Frontal cortex (tissue), 4 donors: ENCODE results near the gene ADRA2B. TPM values are rescaled to one million over a fixed set of nuclear protein-coding genes. Genes with fewer than 3 reads are reported as not detected.

ENCODE experiments used
- DNase-seq, 2 donors: peaks; one replicate each; pipeline ENCODE4 v3.0.0; 2012; ENCODE audit warnings: low spot score in 2 of 2
- FAIRE-seq: peaks from 2 replicates; lab custom pipeline; 2012; peaks lifted over from hg19 to GRCh38; lab: Jason Lieb, UNC
- total RNA-seq: library from RNA; depleted of rRNA; stranded (reverse); fragments of >200 nt; gene quantifications from one replicate; pipeline ENCODE4 v1.2.3, GENCODE V29; 2014
- donor health status: control.
- donor health status: control.
- donor health status: control.

The ADRA2B gene
- total RNA-seq, 1 donor from 2014 or later, result under 0.01 TPM

DNA sequence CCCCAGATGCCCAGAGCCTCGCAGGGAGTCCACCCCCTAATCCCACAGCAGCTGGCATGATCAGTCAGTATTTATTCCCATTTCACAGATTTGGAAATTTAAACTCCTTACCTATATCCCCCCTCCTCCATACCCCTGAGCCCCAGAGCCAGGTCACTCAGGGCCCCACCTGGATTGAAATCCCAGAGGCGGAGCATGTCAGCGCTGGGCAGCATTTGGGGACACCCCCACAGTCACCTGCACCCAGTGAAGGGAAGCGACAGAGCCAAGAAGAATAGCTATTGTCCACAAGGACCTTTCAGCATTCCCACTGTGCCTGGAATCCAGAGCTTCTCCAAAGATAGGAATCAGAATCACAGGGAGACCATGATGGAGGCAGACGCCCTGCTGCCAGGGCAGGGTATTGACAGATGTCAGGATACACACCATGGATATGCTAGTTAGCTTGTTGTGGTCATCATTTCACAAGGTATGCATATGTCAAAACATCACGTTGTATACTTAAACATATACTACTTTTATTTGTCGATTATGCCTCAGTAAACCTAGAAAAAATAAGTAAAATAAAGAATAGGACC lies 22.9 kb upstream of the ADRA2B start:
- DNase-seq, result no peak
- FAIRE-seq, result no peak

DNA sequence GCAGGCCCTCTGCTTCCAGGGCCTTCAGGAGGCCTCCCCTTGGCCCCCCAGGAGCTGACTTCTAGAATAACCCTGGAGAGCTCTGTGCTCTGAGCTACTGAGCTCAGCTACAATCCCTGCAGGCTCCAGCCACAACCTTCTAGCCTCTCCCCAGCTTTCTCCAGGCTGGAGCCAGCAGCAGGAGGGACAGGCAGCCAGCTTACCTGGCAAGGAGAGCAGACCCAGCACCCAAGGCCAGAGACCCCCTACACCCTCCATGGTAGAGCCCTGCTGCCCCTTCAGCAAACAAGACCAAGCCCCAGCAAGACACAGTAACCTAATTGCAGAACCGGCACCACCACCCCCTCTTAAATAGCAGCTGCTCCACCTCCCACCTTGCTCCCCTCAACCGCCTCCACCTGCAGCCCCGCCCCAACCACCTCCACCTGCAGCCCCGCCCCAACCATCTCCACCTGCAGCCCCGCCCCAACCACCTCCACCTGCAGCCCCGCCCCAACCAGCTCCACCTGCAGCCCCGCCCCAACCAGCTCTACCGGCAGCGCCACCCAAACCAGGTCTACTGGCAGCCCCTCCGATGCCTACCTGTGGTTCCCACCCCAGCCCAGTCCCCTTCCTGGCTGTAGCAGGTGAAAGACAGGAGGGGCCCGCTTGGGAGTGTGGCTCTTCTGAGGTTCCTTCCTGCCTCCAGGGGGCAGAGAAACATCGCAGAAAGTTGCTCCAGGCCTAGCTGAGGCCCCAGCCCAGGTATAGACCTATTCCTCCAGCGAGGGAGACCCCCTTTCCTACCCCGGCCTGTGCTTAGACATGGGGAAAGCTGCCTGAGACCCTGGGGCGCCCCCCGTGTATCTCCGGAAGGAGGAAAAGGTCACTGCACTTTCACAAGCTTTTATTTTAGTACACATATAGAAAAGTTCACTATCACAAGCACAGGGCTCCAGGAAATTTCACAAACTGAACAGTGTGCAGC lies 22.1 kb upstream of the ADRA2B start, which contains the start of gene ASTL:
ASTL (minus strand) TSS at position 324 of the 967 bp plus-strand sequence; CDS start at position 258, 66 bp downstream.
- DNase-seq (no peak), FAIRE-seq (no peak)

DNA sequence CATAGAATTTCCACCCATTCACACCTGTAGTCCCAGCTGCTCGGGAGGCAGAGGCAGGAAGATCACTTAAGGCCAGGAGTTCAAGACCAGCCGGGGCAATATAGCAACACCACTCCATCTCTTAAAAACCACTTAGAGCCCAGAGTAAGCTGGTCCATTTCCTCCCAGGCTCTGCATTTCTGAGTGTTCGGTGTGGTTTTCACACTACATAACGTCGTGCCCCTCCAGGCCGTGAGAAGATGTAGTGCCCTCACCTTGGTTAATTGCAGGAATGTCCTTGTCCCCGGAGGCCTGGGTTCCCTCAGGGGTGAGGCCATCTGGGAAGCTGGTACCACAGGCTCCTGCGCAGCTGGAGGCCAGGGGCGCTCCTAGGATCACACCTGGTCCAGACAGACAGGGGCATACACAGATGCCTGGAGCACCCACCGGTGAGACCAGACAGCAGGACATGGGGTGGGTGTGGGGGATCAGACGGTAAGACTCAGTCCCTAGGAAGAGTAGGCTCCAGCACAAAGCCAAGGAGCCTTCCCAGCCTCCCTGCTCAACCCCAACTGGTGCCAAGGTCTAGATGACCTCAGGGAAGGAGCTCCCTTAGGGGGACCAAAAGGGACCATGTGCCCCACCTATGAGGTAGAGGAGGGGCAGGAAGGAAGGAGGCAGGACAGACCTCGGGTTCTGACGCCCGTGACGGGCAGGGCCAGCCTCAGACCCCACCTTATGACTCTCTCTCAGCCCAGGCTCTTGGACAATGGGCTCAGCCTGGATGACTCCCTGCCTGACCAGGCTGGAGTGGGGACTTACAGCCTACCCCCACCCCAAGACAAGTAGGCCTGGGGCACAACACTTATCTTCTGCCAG lies 21.2 kb upstream of the ADRA2B start:
- FAIRE-seq, result no peak
- DNase-seq, result no peak

DNA sequence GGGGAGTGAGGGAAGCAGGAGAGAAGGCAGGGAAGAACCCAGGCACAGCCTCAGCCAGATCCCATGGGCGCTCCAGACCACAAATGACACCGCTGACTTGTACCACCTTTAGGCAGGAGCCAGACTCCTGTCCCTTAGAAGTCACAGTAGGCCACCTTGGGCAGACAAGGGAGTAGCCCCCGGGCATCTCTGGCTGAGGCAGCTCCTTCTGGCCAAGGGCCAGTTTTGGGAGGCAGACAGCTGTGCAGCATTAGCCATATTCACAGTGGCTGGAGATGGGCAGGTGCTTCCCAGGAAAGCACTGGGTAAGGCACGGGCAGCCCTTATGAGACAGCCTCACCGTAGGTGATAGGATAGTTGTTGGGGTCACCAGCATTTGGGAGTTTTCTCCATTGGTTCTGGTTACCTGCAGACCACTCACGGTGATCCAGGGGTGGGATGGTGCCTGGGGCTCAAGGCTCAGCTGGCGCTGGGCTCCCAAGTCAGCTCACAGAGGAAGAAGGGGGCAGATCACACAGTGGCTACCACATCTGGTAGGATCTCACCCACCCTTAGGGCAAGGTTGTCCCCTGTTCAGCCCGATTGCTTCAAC lies 19.9 kb upstream of the ADRA2B start:
- DNase-seq (no peak), FAIRE-seq (no peak)

DNA sequence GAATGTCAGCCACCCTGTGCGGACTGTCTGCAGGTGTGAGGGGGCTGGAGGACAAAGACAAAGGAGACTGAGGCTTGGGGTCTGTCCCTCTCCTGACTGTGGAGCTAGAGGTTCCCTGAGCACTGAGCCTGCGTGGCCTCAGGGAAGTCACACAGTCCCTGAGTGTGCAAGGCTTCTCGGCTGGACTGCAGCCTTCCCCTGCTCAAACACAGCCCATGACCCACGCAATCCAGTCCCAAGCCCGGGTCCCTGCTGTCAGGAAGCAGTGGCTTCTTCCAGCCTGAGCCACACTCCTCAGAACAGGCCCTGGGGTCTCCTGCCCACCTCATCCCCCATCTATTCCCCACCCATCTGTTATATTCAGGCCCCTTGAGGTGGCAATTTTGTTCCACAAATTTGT lies 19.2 kb upstream of the ADRA2B start:
- DNase-seq, result no peak

DNA sequence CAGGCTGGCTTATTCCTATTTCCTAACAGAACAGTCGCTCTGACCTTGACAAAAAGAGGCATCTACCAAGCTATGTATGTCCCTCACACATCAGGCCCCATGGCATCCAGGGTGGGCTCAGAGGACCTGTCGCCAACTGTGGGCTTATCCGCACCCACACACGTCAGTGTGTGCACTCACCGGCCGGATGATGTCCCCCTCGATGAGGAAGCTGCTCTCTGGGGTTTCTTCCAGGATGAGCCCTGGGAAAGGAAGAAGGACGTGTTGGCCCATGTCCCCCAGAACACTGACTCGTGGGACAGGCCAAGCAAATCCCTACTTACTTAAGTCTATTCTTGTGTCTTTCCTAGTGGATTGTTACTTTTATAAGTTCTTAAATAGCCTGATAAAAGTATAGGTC lies 18.8 kb upstream of the ADRA2B start:
- DNase-seq (no peak), FAIRE-seq (no peak)

More for the DNA sequence above, 19.2 kb upstream of the ADRA2B start:
- no peak for FAIRE-seq

DNA sequence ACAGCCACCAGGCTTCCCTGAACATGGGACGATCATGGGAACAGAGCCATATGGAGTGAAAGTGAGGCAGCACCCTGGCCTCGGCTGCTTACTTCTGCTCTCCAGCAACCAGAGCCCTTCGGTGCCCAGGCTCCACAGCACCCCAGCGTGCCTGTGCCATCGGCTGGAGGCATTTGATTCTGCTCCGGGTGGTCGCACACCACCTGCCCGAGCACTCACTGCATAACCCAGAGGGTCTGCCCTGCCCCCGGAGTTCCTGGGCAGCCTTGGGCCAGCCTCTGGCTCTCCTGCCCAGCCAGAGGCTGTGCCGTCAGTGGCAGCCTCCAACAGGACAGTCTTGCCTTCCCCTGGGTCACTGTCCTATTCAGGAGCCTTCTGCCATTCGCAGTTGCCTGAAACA lies 18.1 kb upstream of the ADRA2B start:
- DNase-seq (no peak), FAIRE-seq (no peak)

DNA sequence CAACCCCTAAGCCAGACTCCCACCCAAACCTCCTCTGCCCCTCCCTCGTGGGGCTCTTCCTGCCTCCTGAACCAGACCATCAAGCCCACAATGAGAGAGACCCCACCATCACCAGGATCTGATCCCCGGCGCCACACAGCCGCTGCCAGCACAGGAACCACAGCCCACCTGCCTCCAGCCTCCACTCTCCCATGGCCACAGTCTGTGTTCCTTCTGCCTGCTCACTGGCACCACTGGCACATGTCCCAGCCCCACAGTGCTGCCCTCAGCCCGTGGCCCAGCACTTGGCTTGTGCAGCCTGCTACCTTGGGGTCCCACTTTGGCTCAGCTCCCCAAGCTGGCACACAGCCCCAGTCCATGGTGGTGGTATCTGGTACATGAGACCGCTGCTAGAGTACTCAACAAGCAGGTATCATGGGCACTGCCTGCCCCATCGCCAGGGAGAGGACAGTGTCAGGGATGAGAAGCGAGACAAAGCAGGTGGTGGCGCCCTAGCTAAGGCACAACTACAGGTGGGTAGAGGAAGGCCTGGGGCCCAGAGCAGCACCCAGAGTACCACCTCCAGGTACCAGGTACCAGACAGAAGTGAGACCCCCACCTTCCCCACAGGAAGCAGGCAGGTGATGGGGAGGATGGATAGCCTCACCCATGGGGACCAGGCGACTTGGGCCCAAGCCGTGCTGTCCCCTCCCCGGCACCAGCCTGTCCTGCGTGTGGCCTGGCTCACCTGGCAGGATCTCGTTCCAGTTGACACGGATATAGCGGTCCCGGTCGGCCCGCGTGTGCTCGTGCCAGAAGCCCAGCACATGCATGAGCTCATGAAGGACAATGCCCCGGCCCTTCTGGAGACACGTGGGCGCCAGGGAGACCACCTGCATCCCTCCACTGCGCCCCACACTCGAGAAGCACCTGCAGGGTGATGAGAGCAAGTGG lies 15.7 kb upstream of the ADRA2B start:
- DNase-seq (no peak), FAIRE-seq (no peak)

DNA sequence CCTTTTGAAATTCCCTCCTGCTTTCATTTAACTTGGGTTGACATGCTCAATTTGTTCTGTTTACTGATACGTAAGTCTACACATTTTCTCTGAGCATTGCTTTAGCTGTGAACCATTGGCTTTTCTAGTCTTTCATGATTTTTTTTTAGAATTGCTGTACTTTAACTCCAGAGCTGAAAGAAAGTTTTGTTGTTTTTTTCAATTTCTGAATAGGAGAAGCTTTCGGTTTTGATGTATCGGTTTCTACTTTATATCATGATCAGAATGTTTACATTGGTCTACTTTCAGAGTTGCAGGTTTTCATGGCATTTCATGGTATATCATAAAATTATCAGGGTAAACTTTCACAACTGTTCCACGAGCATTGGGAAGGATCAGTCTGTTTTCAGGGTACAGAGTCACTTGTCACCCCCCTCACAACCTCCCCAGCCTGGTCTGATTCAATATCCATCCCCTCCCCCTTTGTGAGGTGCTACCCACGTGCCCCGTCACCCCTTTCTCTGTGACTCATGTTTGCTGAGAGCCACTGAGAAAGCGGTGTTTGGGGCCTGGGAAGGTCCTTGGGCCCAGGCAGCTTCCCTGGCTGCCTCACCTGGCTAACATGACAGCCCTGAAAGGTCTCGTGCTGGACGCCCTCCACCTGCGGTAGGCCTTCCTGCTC lies 14.9 kb upstream of the ADRA2B start:
- DNase-seq (no peak), FAIRE-seq (no peak)

DNA sequence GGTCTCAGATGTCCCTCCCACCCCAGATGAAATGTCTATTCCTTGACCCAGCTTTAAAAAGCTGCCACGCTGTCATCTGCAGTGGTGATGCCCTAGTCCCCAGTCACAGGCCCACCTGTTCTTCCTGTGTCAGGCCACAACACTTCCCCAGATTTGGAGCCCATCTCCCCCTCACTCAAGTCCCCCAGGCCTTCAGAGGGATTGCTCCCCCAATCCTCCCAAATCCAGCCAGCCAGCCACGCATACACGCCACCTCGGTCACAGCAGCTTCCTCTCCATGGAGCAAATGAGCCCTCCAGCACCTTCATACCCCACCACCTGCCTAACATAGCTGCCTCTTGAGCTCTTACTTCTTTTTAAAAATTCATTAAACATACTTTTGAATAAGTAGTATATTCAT lies 14.1 kb upstream of the ADRA2B start:
- DNase-seq, result no peak
- FAIRE-seq, result no peak

DNA sequence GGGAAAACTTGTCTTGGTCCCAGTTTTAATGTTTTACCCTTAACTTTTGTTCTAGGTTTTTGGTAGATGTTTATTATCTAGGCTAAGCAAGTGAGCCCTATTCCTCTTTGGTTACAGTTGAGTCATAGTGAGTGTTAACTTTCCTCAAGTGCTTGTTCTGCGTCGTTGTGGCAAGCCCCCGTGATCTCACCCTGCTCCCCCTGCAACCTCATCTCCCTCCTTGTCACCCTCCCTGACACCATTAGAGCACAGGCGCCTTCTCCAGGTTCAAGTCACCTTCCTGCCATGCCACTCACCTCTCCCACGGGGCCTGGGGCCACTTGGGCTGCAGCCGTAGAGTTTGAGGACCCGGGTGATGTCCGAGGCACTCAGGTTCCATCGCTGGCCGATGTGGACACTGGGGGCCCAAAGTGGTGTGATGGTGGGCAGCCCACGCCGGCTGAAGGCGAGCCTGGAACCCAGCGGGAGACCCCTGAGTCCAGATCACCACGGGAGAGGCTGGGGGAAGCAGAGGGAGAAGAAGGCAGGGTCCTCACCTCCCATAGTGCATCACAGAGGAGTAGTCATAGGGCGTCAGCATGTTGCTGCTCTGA lies 13.3 kb upstream of the ADRA2B start:
- FAIRE-seq (no peak), DNase-seq (no peak)

DNA sequence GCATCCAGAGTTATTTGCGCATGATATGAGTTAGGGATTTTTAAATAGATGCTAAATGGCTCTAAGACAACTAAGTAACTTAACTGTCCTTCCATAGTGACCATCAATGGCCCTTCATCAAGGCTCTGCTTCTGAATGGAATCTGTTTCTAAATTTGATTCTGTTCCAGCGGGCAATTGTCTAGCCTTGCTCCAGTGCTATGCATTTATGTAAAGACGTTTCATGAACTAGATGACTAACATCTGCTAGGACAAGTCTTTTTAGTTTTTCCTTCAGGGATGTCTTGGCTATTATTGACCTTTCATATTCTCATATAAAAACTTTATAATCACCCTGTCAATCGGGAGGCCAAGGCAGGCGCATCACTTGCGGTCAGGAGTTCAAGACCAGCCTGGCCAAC lies 12.1 kb upstream of the ADRA2B start:
- FAIRE-seq, result no peak
- DNase-seq, result no peak

DNA sequence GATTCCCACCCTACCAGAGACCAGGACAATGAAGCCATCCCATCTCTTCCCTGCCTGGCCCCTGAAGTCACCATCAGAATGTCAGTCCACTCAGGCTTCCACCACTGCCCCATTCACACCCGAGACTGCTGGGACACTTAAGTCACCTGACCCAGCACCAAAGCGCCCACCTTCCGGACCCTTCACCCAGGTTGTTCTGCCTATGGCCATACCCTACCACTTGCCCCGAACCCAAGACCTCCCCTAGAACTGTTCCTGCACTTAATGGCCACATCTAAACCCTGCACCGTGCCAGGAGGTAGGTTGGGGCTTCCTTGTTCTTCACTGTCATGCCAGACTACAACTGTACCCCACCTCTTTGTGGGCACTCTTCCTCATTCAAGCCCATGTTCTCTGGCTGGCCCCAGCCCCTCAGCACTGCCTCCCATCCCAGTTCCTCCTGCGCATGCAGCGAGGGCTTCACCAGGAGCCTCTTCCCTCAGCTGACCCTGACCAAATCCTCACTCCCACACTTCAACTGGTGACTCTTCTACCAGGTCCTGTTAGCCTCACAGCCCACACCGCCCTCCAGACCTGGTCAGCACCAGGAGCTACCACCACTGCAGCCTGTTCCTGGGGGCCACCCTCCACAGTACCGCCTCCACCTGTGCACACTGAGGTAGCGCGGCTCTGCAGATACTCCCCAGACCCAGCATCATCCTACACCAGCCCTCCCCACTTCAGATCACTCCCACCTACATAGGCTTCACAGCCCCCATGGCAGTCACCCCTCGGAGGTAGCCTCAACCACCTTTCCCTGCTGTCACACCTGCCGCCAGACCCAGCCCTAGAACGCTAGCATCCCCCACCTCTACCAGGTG lies 8.3 kb upstream of the ADRA2B start:
- DNase-seq (no peak), FAIRE-seq (no peak)

DNA sequence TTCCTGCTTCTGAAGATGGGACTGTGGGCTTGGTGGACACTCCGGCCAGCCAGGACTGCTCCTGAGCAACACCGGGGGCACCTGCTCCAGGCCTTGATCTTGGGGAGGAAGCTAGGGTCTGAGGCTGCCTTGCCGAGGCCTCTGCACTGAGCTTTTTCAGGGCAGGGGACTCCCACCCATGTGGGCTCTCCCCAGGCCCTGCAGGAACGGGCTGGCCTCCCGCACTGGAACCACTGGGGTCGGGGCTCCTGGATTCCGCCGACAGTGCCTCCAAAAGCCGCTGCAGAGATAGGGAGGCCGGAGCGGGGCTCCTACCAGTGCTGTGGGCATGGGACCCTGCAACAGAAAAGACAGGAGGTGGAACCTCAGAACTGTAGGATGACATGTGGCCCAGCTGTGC lies 7.6 kb upstream of the ADRA2B start:
- FAIRE-seq, result no peak
- no peak for DNase-seq

DNA sequence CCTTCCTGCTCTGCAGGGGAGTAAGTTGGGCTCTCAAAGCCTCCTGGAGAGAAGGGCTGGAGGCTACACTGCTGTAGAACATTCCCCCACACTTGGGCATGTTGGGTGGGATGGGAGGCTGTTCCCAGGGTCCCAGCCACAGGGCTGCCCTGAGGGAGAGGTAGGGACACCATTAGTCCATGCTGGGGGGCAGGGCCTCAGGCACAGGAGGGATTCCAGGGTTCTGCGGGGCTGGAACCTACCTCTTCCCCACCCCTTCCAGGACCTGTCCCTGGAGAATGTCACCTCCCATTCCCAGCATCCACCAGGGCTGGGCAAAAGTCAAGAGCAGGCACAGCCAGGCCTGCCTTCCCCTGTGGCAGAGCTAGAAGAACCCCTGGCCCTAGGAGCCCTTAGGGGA lies 6.9 kb upstream of the ADRA2B start:
- DNase-seq, result no peak
- no peak for FAIRE-seq

DNA sequence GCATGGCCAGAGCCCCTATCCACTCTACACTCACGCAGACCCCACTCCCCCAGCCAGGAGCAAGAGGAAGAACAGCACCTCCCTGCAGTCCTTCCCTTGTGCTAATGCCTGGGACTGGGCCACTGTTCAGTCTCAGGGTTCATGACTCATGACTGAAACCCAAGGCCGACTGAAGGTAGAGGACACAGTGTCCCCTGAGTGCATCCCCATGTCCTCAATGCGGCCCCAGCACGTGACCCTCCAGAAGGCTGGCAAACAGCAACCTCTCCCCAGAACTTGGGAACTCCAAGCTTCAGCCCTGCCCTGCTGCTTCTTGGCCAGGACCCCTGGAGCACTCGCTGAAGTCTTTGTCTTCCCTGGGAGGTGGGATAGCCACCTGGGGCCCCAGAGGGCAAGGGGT lies 6.0 kb upstream of the ADRA2B start:
- no peak for DNase-seq
- FAIRE-seq, result no peak

DNA sequence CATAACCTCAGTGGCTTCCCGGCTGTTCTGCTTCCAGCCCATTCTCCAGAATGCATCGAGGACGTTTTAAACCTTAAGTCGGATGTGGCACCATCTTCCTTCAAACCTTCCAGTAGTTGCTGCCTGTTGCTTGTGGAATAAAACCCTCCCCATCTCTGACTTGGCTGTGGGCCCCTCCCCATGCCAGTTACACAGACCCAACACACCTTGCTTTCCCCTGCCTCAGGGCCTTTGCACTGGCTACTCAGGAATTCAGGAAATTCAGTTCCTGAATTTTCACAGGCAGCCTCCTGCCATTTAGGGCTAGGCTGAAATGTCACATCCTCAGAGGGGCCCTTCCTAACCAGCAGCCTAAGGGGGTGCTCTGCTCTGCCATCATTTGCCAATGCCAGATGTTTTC lies 5.0 kb upstream of the ADRA2B start:
- DNase-seq, result no peak
- FAIRE-seq, result no peak
